ENCODE data around the gene LRCH3. TPM values are rescaled to one million over a fixed set of nuclear protein-coding genes. Genes with fewer than 3 reads are reported as not detected.

Gene LRCH3
- total RNA-seq, 1 experiment from 2014 or later, result 164 TPM

DNA sequence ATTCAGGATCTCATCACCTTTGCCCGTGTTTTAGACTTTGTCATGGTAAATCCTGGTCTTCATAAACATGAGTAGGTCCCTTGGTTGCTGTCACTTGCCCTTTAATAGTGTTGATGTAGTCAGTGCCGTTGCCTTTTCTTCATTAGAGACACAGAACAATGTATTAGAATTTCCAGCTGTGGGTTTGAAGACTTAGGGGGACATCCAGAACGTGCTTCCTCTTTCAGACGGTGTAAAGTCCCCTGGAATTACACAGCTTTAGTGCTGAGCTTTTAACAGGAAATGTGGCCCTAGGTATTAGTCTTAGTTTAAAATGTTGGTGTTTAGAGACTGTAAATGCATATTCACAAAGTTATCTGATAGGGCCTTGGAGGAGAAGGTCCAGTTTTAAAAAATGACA, 8.8 kb upstream of the LRCH3 start:
- peak overlapping the region; percentile 49 for H3K27ac ChIP-seq (ENCODE audit: low read length)
- H3K36me3 ChIP-seq (ENCODE audit: insufficient read depth, low read length), result peaks cover 68% of the 10 kb centered on the region
- H3K79me2 ChIP-seq (ENCODE audit: low read length), result peaks cover 42% of the 10 kb centered on the region
- H3K27me3 ChIP-seq (ENCODE audit: low read length), result no peaks in the 10 kb centered on the region
- no peaks in the 10 kb centered on the region for H3K9me2 ChIP-seq (replicated peaks; ENCODE audit: insufficient read depth, low read length)
- no peak overlapping the region for H3K4me3 ChIP-seq (ENCODE audit: low read length)
- no peaks in the 10 kb centered on the region for H3K9me3 ChIP-seq (ENCODE audit: low read length)
- DNase-seq, result no peak
- H3K9ac ChIP-seq (ENCODE audit: low read length), result 0 out of 2 replicates have a peak overlapping the region, but pooled peaks have one; percentile 1
- no peaks in the 10 kb centered on the region for H4K20me1 ChIP-seq (ENCODE audit: insufficient read depth, low read depth, low read length)
- peaks cover 38% of the 10 kb centered on the region for H3K4me1 ChIP-seq (ENCODE audit: low read length)
- H3K4me2 ChIP-seq (ENCODE audit: low read depth, low read length, poor library complexity, severe bottlenecking), result peak overlapping the region; percentile 21
- no peak overlapping the region for H2AFZ ChIP-seq (ENCODE audit: low read length)

DNA sequence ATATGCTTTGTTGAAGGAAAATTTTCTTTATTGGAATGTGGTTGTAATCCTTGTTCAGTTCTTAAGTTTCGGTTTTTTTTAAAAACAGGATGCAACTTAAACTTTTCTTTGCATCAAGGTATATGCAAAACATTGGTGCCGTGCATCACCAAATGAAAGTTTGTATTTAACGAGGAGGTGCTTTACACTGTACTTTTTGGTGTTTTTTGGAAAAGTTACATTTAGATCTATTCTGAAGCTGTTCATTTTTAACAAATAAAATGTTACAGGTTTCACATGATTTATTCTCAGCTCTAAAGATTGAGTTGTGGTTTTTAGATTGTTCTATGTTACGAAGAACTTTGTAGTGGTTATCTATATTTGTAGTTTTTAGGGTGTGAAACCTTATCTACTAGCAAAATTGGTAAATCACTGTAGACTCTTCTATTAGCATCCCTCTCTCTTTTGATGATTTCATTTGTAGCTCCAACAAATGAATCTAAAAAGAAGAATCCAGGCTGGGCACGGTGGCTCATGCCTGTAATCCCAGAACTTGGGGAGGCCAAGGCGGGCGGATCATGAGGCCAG, 7.0 kb upstream of the LRCH3 start:
- peaks cover 50% of the 10 kb centered on the region for H3K36me3 ChIP-seq (ENCODE audit: insufficient read depth, low read length)

DNA sequence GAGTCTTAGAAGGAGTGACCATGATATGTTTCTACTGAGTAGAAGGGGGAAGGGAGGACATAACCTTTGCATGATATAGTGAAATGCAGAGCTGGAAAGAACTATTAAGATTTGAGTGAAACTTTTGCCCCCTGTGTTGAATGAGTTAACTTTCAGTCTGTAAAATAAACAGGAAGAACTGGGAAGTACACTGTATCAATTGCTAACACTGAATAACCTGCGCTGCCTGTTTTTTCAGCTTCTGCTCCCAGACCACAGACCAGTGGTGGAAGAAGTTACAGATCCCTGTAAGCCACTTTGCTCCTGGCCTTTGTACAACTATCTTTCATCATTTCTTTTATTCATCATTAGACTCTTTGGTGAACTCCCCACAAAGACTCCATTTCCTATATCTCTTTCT, 3.6 kb upstream of the LRCH3 start:
- Histone ChIP-seq H4K20me1 (ENCODE audit: insufficient read depth, low read depth, low read length) (no peaks in the 10 kb centered on the region), H3K4me2 (ENCODE audit: low read depth, low read length, poor library complexity, severe bottlenecking) (no peak overlapping the region), H3K9ac (ENCODE audit: low read length) (no peak overlapping the region)

More for the DNA sequence above, 7.0 kb upstream of the LRCH3 start:
- H3K27ac ChIP-seq (ENCODE audit: low read length), result peak overlapping the region; percentile 49
- peak overlapping the region; percentile 6 for H3K4me2 ChIP-seq (ENCODE audit: low read depth, low read length, poor library complexity, severe bottlenecking)
- no peak for DNase-seq
- no peak overlapping the region for H3K4me3 ChIP-seq (ENCODE audit: low read length)
- H3K27me3 ChIP-seq (ENCODE audit: low read length), result no peaks in the 10 kb centered on the region
- H3K9ac ChIP-seq (ENCODE audit: low read length), result no peak overlapping the region
- no peaks in the 10 kb centered on the region for H3K9me3 ChIP-seq (ENCODE audit: low read length)
- peaks cover 38% of the 10 kb centered on the region for H3K4me1 ChIP-seq (ENCODE audit: low read length)
- H4K20me1 ChIP-seq (ENCODE audit: insufficient read depth, low read depth, low read length), result no peaks in the 10 kb centered on the region
- no peak overlapping the region for H2AFZ ChIP-seq (ENCODE audit: low read length)
- no peaks in the 10 kb centered on the region for H3K9me2 ChIP-seq (replicated peaks; ENCODE audit: insufficient read depth, low read length)
- H3K79me2 ChIP-seq (ENCODE audit: low read length), result peaks cover 35% of the 10 kb centered on the region

DNA sequence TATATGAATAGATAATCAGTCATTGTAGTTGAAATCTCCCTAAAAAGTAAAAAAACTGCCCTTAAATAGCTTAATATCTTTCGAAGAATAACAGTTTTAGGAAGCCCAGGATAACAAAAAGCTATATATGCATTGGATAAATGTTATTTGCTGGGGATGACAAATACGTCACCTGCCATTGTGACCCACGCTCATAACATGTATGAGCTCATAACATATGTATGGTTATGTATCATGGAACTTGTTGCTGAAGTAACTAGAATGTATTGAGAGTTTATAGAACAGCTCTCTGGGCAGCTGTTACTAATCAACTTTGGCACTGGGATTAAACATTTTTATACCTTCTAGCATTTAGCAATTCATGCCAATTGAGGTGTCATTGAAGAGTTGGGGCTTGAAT, 1.7 kb upstream of the LRCH3 start:
- Histone ChIP-seq H3K4me2 (ENCODE audit: low read depth, low read length, poor library complexity, severe bottlenecking) (peak overlapping the region; percentile 92), H3K4me1 (ENCODE audit: low read length) (peaks cover 39% of the 10 kb centered on the region), H4K20me1 (ENCODE audit: insufficient read depth, low read depth, low read length) (no peaks in the 10 kb centered on the region), H3K4me3 (ENCODE audit: low read length) (no peak overlapping the region), H2AFZ (ENCODE audit: low read length) (no peak overlapping the region), H3K9me3 (ENCODE audit: low read length) (no peaks in the 10 kb centered on the region), H3K27me3 (ENCODE audit: low read length) (no peaks in the 10 kb centered on the region), H3K9me2 (replicated peaks; ENCODE audit: insufficient read depth, low read length) (no peaks in the 10 kb centered on the region), H3K27ac (ENCODE audit: low read length) (peak overlapping the region; percentile 81), H3K9ac (ENCODE audit: low read length) (peak overlapping the region; percentile 89; the same call in 1 of the 2 replicates), H3K79me2 (ENCODE audit: low read length) (peaks cover 47% of the 10 kb centered on the region), H3K36me3 (ENCODE audit: insufficient read depth, low read length) (peaks cover 10% of the 10 kb centered on the region; the same call in 1 of the 2 replicates)
- DNase-seq, result no peak

More for the DNA sequence above, 3.6 kb upstream of the LRCH3 start:
- no peak for DNase-seq
- H3K36me3 ChIP-seq (ENCODE audit: insufficient read depth, low read length), result peaks cover 25% of the 10 kb centered on the region
- no peak overlapping the region for H3K27ac ChIP-seq (ENCODE audit: low read length)
- H3K27me3 ChIP-seq (ENCODE audit: low read length), result no peaks in the 10 kb centered on the region
- H3K79me2 ChIP-seq (ENCODE audit: low read length), result peaks cover 40% of the 10 kb centered on the region
- no peak overlapping the region for H3K4me3 ChIP-seq (ENCODE audit: low read length)
- peaks cover 41% of the 10 kb centered on the region for H3K4me1 ChIP-seq (ENCODE audit: low read length)
- no peak overlapping the region for H2AFZ ChIP-seq (ENCODE audit: low read length)
- no peaks in the 10 kb centered on the region for H3K9me2 ChIP-seq (replicated peaks; ENCODE audit: insufficient read depth, low read length)
- no peaks in the 10 kb centered on the region for H3K9me3 ChIP-seq (ENCODE audit: low read length)

DNA sequence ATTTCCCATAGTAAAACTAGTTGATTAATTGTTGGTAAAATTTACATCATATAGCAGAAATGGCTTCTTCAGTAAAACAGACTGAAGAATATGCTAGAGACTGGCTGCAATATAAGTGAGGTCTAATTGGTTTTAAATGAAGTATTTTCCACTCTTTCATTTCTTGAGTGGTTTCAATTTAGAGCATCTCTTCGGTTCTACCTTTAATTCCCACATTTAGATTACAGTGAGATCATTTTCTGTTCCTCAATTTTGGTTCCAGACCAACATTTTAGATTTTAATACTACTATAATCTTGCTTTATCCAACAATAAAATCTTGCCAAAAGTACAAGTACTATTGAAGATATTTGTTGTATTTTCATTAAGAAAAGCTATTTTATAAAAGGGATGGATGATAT, 1.0 kb upstream of the LRCH3 start:
- peak overlapping the region; percentile 81 for H3K27ac ChIP-seq (ENCODE audit: low read length)
- no peaks in the 10 kb centered on the region for H3K27me3 ChIP-seq (ENCODE audit: low read length)
- peak; percentile 69 for DNase-seq
- peak overlapping the region; percentile 89 for H3K4me3 ChIP-seq (ENCODE audit: low read length)
- H3K36me3 ChIP-seq (ENCODE audit: insufficient read depth, low read length), result peaks cover 3% of the 10 kb centered on the region; the same call in 1 of the 2 replicates
- no peaks in the 10 kb centered on the region for H4K20me1 ChIP-seq (ENCODE audit: insufficient read depth, low read depth, low read length)
- no peaks in the 10 kb centered on the region for H3K9me3 ChIP-seq (ENCODE audit: low read length)
- 0 out of 2 replicates have a peak overlapping the region, but pooled peaks have one; percentile 15 for H2AFZ ChIP-seq (ENCODE audit: low read length)
- H3K79me2 ChIP-seq (ENCODE audit: low read length), result peaks cover 47% of the 10 kb centered on the region
- peaks cover 41% of the 10 kb centered on the region for H3K4me1 ChIP-seq (ENCODE audit: low read length)
- peak overlapping the region; percentile 92 for H3K4me2 ChIP-seq (ENCODE audit: low read depth, low read length, poor library complexity, severe bottlenecking)
- H3K9ac ChIP-seq (ENCODE audit: low read length), result peak overlapping the region; percentile 89
- no peaks in the 10 kb centered on the region for H3K9me2 ChIP-seq (replicated peaks; ENCODE audit: insufficient read depth, low read length)

DNA sequence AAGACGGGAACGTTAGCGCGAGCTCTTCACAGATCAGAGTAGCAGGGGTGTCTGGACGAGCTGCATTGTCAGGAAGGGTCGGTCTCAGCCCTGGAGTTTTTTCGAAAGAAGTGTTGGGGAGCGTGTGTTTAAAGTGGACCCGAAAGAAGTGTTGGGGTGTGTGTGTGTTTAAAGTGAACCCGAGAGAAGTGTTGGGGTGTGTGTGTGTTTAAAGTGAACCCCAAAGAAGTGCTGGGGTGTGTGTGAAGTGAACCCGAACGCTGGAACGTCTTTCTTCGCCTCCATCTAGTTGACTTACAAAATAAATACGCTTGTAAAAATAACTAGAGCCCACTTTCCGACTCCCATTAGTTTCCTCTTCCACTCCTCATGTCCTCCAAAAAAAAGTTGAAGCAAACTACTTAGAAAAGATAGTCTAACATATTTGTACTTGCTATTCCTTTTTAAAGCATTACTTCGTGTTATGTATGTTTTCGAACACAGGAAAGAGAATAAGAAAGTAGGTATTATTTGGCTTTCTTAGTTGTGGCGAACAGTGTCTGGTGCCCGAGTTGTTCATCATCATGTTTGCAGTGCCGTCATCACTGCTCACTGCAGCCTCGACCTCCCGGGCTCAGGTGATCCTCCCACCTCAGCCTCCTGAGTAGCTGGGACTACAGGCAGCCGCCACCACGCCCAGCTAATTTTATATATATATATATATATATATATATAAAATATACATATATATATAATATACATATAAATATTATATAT, 1.0 kb downstream of the LRCH3 start:
- peak overlapping the region; percentile 89 for H3K9ac ChIP-seq (ENCODE audit: low read length)
- H3K36me3 ChIP-seq (ENCODE audit: insufficient read depth, low read length), result no peaks in the 10 kb centered on the region; the same call in 1 of the 2 replicates
- H3K4me2 ChIP-seq (ENCODE audit: low read depth, low read length, poor library complexity, severe bottlenecking), result peak overlapping the region; percentile 92
- peak overlapping the region; percentile 89 for H3K4me3 ChIP-seq (ENCODE audit: low read length)
- H3K4me1 ChIP-seq (ENCODE audit: low read length), result peaks cover 59% of the 10 kb centered on the region
- no peaks in the 10 kb centered on the region for H3K9me3 ChIP-seq (ENCODE audit: low read length)
- no peaks in the 10 kb centered on the region for H3K27me3 ChIP-seq (ENCODE audit: low read length)
- H3K9me2 ChIP-seq (replicated peaks; ENCODE audit: insufficient read depth, low read length), result no peaks in the 10 kb centered on the region
- peak overlapping the region; percentile 81 for H3K27ac ChIP-seq (ENCODE audit: low read length)
- H4K20me1 ChIP-seq (ENCODE audit: insufficient read depth, low read depth, low read length), result no peaks in the 10 kb centered on the region
- peaks cover 68% of the 10 kb centered on the region for H3K79me2 ChIP-seq (ENCODE audit: low read length)
- DNase-seq, result peak; percentile 81
- no peak overlapping the region for H2AFZ ChIP-seq (ENCODE audit: low read length)

DNA sequence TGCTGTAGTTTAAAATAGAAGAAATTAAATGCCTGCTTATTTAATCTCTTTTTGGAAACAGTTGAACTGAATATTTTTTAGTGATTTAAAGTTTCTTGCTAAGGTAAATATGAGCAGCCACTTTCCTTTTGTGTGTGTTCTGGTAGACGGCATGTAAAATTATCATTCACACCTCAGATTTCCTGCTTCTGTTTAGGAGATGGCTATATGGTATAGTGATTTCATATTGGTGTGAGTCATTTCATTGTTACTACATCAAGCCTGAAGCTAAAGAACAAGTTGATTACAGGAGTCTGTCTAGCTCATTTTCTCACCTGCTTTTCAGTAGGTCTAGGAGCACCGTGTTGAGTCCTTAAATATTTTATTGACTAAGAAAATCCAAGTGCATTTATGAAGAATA, 2.2 kb downstream of the LRCH3 start:
- Histone ChIP-seq H3K4me3 (ENCODE audit: low read length) (peak overlapping the region; percentile 41), H3K27ac (ENCODE audit: low read length) (peak overlapping the region; percentile 57)
- DNase-seq, result peak; percentile 71

DNA sequence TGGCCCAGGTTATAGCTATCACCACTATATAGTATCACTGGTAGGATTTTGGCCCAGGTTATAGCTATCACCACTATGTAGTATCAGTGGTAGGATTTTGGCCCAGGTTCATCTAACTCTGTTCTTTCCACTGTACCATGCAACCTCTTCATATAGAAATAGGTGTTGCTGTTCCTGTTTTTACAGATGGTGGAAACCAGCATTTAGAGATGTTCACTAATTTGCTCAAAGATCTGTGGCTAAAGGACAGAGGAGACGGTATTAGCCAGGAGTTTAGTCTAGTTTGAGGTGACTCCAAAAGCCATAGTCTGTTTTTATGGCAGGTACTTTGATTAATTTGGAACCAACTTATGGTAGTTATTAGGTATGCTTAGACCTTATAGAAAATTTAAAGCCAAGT, 3.1 kb downstream of the LRCH3 start:
- Histone ChIP-seq H3K4me1 (ENCODE audit: low read length) (peaks cover 79% of the 10 kb centered on the region), H3K27me3 (ENCODE audit: low read length) (no peaks in the 10 kb centered on the region), H3K4me2 (ENCODE audit: low read depth, low read length, poor library complexity, severe bottlenecking) (peak overlapping the region; percentile 76), H3K9me3 (ENCODE audit: low read length) (no peaks in the 10 kb centered on the region), H3K36me3 (ENCODE audit: insufficient read depth, low read length) (no peaks in the 10 kb centered on the region; the same call in 1 of the 2 replicates), H3K9me2 (replicated peaks; ENCODE audit: insufficient read depth, low read length) (no peaks in the 10 kb centered on the region), H2AFZ (ENCODE audit: low read length) (no peak overlapping the region), H4K20me1 (ENCODE audit: insufficient read depth, low read depth, low read length) (peaks cover 5% of the 10 kb centered on the region; the same call in 1 of the 2 replicates), H3K4me3 (ENCODE audit: low read length) (peak overlapping the region; percentile 41), H3K9ac (ENCODE audit: low read length) (peak overlapping the region; percentile 32; the same call in 1 of the 2 replicates), H3K27ac (ENCODE audit: low read length) (peak overlapping the region; percentile 57), H3K79me2 (ENCODE audit: low read length) (peaks cover 88% of the 10 kb centered on the region)
- peak; percentile 62 for DNase-seq

More for the DNA sequence above, 2.2 kb downstream of the LRCH3 start:
- no peaks in the 10 kb centered on the region; the same call in 1 of the 2 replicates for H3K36me3 ChIP-seq (ENCODE audit: insufficient read depth, low read length)
- no peaks in the 10 kb centered on the region for H3K9me2 ChIP-seq (replicated peaks; ENCODE audit: insufficient read depth, low read length)
- no peak overlapping the region for H2AFZ ChIP-seq (ENCODE audit: low read length)
- peaks cover 1% of the 10 kb centered on the region; the same call in 1 of the 2 replicates for H4K20me1 ChIP-seq (ENCODE audit: insufficient read depth, low read depth, low read length)
- peak overlapping the region; percentile 76 for H3K4me2 ChIP-seq (ENCODE audit: low read depth, low read length, poor library complexity, severe bottlenecking)
- H3K9ac ChIP-seq (ENCODE audit: low read length), result peak overlapping the region; percentile 32
- peaks cover 79% of the 10 kb centered on the region for H3K79me2 ChIP-seq (ENCODE audit: low read length)
- no peaks in the 10 kb centered on the region for H3K27me3 ChIP-seq (ENCODE audit: low read length)
- no peaks in the 10 kb centered on the region for H3K9me3 ChIP-seq (ENCODE audit: low read length)
- peaks cover 70% of the 10 kb centered on the region for H3K4me1 ChIP-seq (ENCODE audit: low read length)

All from Karpas-422 (cell line).